IMR-90 (cell line): Measurements from ENCODE around the gene P4HA2. TPM values are rescaled to one million over a fixed set of nuclear protein-coding genes. Genes with fewer than 3 reads are reported as not detected.

Experiments
- ATAC-seq: fragments of 200-7000 bp; cut with Tn5 transposase; 2 replicates; pipeline ENCODE4 v1.9.1; 2020; ENCODE audit warnings: low read depth, mild to moderate bottlenecking, moderate library complexity
- BruUV-seq: library from RNA; stranded (reverse); fragments of 400-500 nt; replicated peaks from 2 replicates; lab custom pipeline; 2021; lab: Mats Ljungman, UMichigan
- CTCF ChIA-PET: fragments of 300-600 bp; formaldehyde crosslinking; extraction: SDS; loops from one replicate; lab custom pipeline; 2021; ENCODE audit warnings: antibody characterized with exemption; lab: Yijun Ruan, JAX
- POLR2A ChIA-PET: fragments of 300-600 bp; sonication (Branson Sonifier 250); formaldehyde crosslinking; loops from one replicate; lab custom pipeline; 2022; ENCODE audit warnings: antibody characterized with exemption; ENCODE audit not compliant: unreplicated experiment; lab: Charles Lee
- DNase-seq: peaks from one replicate; pipeline ENCODE4 v3.0.0; 2013
- H2AFZ ChIP-seq: replicated peaks from 2 replicates; pipeline ENCODE3; 2013; ENCODE audit warnings: low read length, mild to moderate bottlenecking; ENCODE audit not compliant: poor library complexity
- H2AK5ac ChIP-seq: 2 replicates; pipeline ENCODE4 v1.6.1; 2013; ENCODE audit warnings: low read depth, low read length, inconsistent platforms
- H2AK9ac ChIP-seq: replicated peaks from 2 replicates; pipeline ENCODE3; 2013; ENCODE audit warnings: mild to moderate bottlenecking, low read depth, low read length, moderate library complexity; ENCODE audit not compliant: poor library complexity
- H2BK120ac ChIP-seq: 2 replicates; pipeline ENCODE4 v1.6.1; 2013; ENCODE audit warnings: low read depth, low read length, inconsistent platforms
- H2BK15ac ChIP-seq: 3 replicates; pipeline ENCODE4 v1.6.1; 2013; ENCODE audit warnings: low read depth, low read length, inconsistent platforms
- H2BK20ac ChIP-seq: 2 replicates; pipeline ENCODE4 v1.6.1; 2013; ENCODE audit warnings: low read depth, mild to moderate bottlenecking, inconsistent platforms, low read length, moderate library complexity
- H2BK5ac ChIP-seq: 2 replicates; pipeline ENCODE4 v1.6.1; 2013; ENCODE audit warnings: mild to moderate bottlenecking, low read depth, low read length, inconsistent platforms; ENCODE audit not compliant: poor library complexity, severe bottlenecking
- H3K14ac ChIP-seq: replicated peaks from 2 replicates; pipeline ENCODE4 v1.6.1; 2013; ENCODE audit warnings: low read depth, low read length, inconsistent platforms
- H3K18ac ChIP-seq: 2 replicates; pipeline ENCODE4 v1.6.1; 2013; ENCODE audit warnings: low read depth, low read length, control low read depth
- H3K23ac ChIP-seq: 2 replicates; pipeline ENCODE4 v1.6.1; 2013; ENCODE audit warnings: low read depth, low read length, inconsistent platforms
- H3K27ac ChIP-seq: 2 replicates; pipeline ENCODE4 v1.5.1; 2013; ENCODE audit warnings: mild to moderate bottlenecking, control low read depth, low read length; ENCODE audit not compliant: insufficient read depth
- H3K27me3 ChIP-seq: 2 replicates; pipeline ENCODE4 v1.6.1; 2013; ENCODE audit warnings: low read length; ENCODE audit not compliant: control insufficient read depth, insufficient read depth
- H3K36me3 ChIP-seq: 2 replicates; pipeline ENCODE4 v1.6.1; 2013; ENCODE audit warnings: low read length, mixed read lengths; ENCODE audit not compliant: control insufficient read depth, insufficient read depth
- H3K4ac ChIP-seq: 2 replicates; pipeline ENCODE4 v1.6.1; 2013; ENCODE audit warnings: low read depth, low read length, inconsistent platforms
- H3K4me1 ChIP-seq: 2 replicates; pipeline ENCODE4 v1.6.1; 2013; ENCODE audit warnings: low read length, mixed read lengths; ENCODE audit not compliant: control insufficient read depth, insufficient read depth
- H3K4me2 ChIP-seq: 2 replicates; pipeline ENCODE4 v1.6.1; 2013; ENCODE audit warnings: low read depth, mild to moderate bottlenecking, control low read depth, low read length, moderate library complexity
- H3K4me3 ChIP-seq: 2 replicates; pipeline ENCODE4 v1.5.1; 2013; ENCODE audit warnings: low read depth, mild to moderate bottlenecking, control low read depth, low read length, moderate library complexity; ENCODE audit not compliant: insufficient read depth
- H3K56ac ChIP-seq: 2 replicates; pipeline ENCODE4 v1.6.1; 2013; ENCODE audit warnings: low read length, inconsistent platforms; ENCODE audit not compliant: insufficient read depth; ENCODE audit errors: extremely low read depth
- H3K79me1 ChIP-seq, 2 experiments: 2 replicates each; pipeline ENCODE4 v1.6.1; 2013; ENCODE audit warnings: low read length in 2 of 2, inconsistent platforms in 1 of 2, low read depth in 1 of 2
- H3K9ac ChIP-seq: 2 replicates; pipeline ENCODE4 v1.6.1; 2013; ENCODE audit warnings: low read depth, low read length, control low read depth
- H3K9me1 ChIP-seq: 2 replicates; pipeline ENCODE4 v1.6.1; 2013; ENCODE audit warnings: low read length, inconsistent platforms; ENCODE audit not compliant: insufficient read depth
- H3K9me3 ChIP-seq: 2 replicates; pipeline ENCODE4 v1.6.1; 2013; ENCODE audit warnings: low read length; ENCODE audit not compliant: control insufficient read depth, insufficient read depth
- H4K20me1 ChIP-seq: 2 replicates; pipeline ENCODE4 v1.6.1; 2013; ENCODE audit warnings: low read length, inconsistent platforms; ENCODE audit not compliant: insufficient read depth
- H4K5ac ChIP-seq: 2 replicates; pipeline ENCODE4 v1.6.1; 2013; ENCODE audit warnings: mild to moderate bottlenecking, low read depth, low read length, control low read depth
- H4K8ac ChIP-seq, 2 experiments: 2 replicates each; pipeline ENCODE4 v1.6.1; 2013; ENCODE audit warnings: low read depth in 2 of 2, low read length in 2 of 2, control low read depth in 1 of 2, inconsistent platforms in 1 of 2
- H4K91ac ChIP-seq: 2 replicates; pipeline ENCODE4 v1.6.1; 2013; ENCODE audit warnings: low read depth, low read length, inconsistent platforms; ENCODE audit not compliant: insufficient read depth
- BHLHE40 ChIP-seq: fragments of 150-350 bp; IDR thresholded peaks from 2 replicates; pipeline ENCODE4 v1.6.1; 2016; ENCODE audit warnings: mild to moderate bottlenecking, low read depth, low read length
- CEBPB ChIP-seq: IDR thresholded peaks from 2 replicates; pipeline ENCODE4 v1.6.1; 2012; ENCODE audit warnings: low read depth, low read length, improper control_type of control experiment
- ELK1 ChIP-seq: fragments of 150-350 bp; IDR thresholded peaks from 2 replicates; pipeline ENCODE4 v1.6.1; 2016; ENCODE audit warnings: low read depth, mild to moderate bottlenecking, low read length, moderate library complexity, borderline replicate concordance
- MAZ ChIP-seq: IDR thresholded peaks from 2 replicates; pipeline ENCODE4 v1.6.1; 2012; ENCODE audit warnings: low read depth, mild to moderate bottlenecking, low read length, improper control_type of control experiment, moderate library complexity, borderline replicate concordance
- MXI1 ChIP-seq: IDR thresholded peaks from 2 replicates; pipeline ENCODE4 v1.6.1; 2012; ENCODE audit warnings: low read depth, mild to moderate bottlenecking, low read length, moderate library complexity, borderline replicate concordance
- NFE2L2 ChIP-seq: fragments of 150-350 bp; IDR thresholded peaks from 2 replicates; pipeline ENCODE4 v1.6.1; 2016; ENCODE audit warnings: low read depth, mild to moderate bottlenecking, low read length
- POLR2A ChIP-seq: IDR thresholded peaks from 2 replicates; pipeline ENCODE4 v1.6.1; 2012; ENCODE audit warnings: mild to moderate bottlenecking, low read depth, low read length
- RAD21 ChIP-seq: IDR thresholded peaks from 2 replicates; pipeline ENCODE4 v1.6.1; 2012; ENCODE audit warnings: low read length, improper control_type of control experiment
- RCOR1 ChIP-seq: IDR thresholded peaks from 2 replicates; pipeline ENCODE4 v1.6.1; 2012; ENCODE audit warnings: mild to moderate bottlenecking, low read length, improper control_type of control experiment; ENCODE audit not compliant: insufficient replicate concordance
- RFX5 ChIP-seq: IDR thresholded peaks from 2 replicates; pipeline ENCODE4 v1.8.0; 2012; ENCODE audit warnings: low read depth, mild to moderate bottlenecking, low read length, moderate library complexity
- SMC3 ChIP-seq: fragments of 150-350 bp; IDR thresholded peaks from 2 replicates; pipeline ENCODE4 v1.6.1; 2016; ENCODE audit warnings: low read depth, mild to moderate bottlenecking, antibody characterized with exemption, low read length, moderate library complexity
- USF2 ChIP-seq: fragments of 150-350 bp; IDR thresholded peaks from 2 replicates; pipeline ENCODE4 v1.6.1; 2017; ENCODE audit warnings: mild to moderate bottlenecking, antibody characterized with exemption, low read length, low read depth
- WGBS, 2 experiments: methylation state at CpG; one replicate each; pipeline versions ENCODE4 v1.1.5 to v1.1.7; 2013; ENCODE audit warnings: missing lambda C conversion rate in 2 of 2; ENCODE audit not compliant: insufficient read length in 1 of 2; ENCODE audit errors: extremely low coverage in 2 of 2; 5-methylcytosine and 5-hydroxymethylcytosine counted together
- dilution Hi-C: fragments of 300-500 bp; cut with HindIII; formaldehyde crosslinking; loops from one replicate; pipeline ENCODE4 v1.14.3; 2018; ENCODE audit warnings: low sequenced_read_pairs; ENCODE audit not compliant: unreplicated experiment
- in situ Hi-C: fragments of 300-500 bp; cut with MboI; formaldehyde crosslinking; loops from 3 replicates; pipeline ENCODE4 v1.14.3; 2019; ENCODE audit warnings: low sequenced_read_pairs, inconsistent platforms, mixed read lengths
- intact Hi-C: fragments of 100-400 bp; cut with micrococcal nuclease; formaldehyde crosslinking; loops from 2 replicates; pipeline ENCODE4 v1.10.0; 2022
- polyA plus RNA-seq, 3 experiments: library from polyadenylated mRNA; depleted of rRNA; stranded (reverse); fragments of >200 nt; gene quantifications; 2 replicates each; pipeline ENCODE4 v1.2.3, GENCODE V29; 2012; ENCODE audit warnings: low replicate concordance in 1 of 3
- total RNA-seq: library from RNA; depleted of rRNA; stranded (reverse); fragments of >200 nt; gene quantifications from 2 replicates; pipeline ENCODE4 v1.2.3, GENCODE V29; 2012

P4HA2 gene
- total and polyA plus RNA-seq, 2 of the 4 experiments (the other 2 are of a cell fraction) = 186 to 225 TPM

DNA sequence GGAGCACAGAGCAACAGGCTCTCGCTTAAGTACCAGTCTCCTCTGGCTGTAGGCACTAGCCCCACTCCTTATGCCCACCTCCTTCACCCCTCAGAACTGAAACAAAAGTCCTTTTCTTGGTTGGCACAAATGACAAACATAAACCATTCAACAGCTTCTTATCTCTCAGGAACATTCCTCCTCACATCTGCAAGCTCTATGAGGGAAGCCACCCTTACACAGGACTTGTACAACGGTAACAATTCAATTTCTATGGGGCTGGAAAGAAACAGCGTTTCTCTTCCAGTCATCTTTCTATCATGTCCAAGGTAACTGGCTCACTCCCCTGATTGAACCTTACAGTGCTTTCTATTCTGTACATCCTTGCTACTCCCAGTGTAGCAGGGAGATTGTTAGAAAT, 80.0 kb downstream of the P4HA2 start:
- Histone ChIP-seq H4K8ac (no peak overlapping the region), H3K9me1 (no peaks in the 10 kb centered on the region), H3K4me1 (no peaks in the 10 kb centered on the region), H3K4me3 (no peak overlapping the region), H3K9me3 (peaks cover 4% of the 10 kb centered on the region), H3K9ac (no peak overlapping the region), H2AFZ (no peak overlapping the region), H2AK9ac (no peak overlapping the region), H2BK20ac (no peak overlapping the region), H4K91ac (no peak overlapping the region), H3K4me2 (no peak overlapping the region), H3K56ac (no peak overlapping the region), H3K36me3 (no peaks in the 10 kb centered on the region), H2BK15ac (no peak overlapping the region), H3K79me1 (no peaks in the 10 kb centered on the region), H2BK5ac (no peak overlapping the region), H2BK120ac (no peak overlapping the region), H4K5ac (no peak overlapping the region), H2AK5ac (no peak overlapping the region), H3K27ac (no peak overlapping the region), H3K14ac (no peak overlapping the region), H3K18ac (no peak overlapping the region), H4K20me1 (no peaks in the 10 kb centered on the region), H3K23ac (no peak overlapping the region), H3K4ac (no peak overlapping the region), H3K27me3 (peaks cover 7% of the 10 kb centered on the region; the same call in 1 of the 2 replicates)
- WGBS, 2 experiments = no CpG with 5 or more reads among the region's 3 CpGs
- no TSS peak for BruUV-seq
- intact Hi-C loops (no loop called here), in situ Hi-C loops (no loop called here), dilution Hi-C loops (no loop called here)
- TF ChIP-seq MXI1 = no peak
- no peak for TF ChIP-seq BHLHE40
- no peak for TF ChIP-seq POLR2A
- no peak for TF ChIP-seq USF2
- TF ChIP-seq MAZ = no peak
- no peak for TF ChIP-seq NFE2L2
- no peak for TF ChIP-seq SMC3
- TF ChIP-seq CEBPB = no peak
- no peak for TF ChIP-seq ELK1
- no peak for TF ChIP-seq RFX5
- no peak for TF ChIP-seq RAD21
- TF ChIP-seq RCOR1 = no peak
- CTCF ChIA-PET = no interaction called here
- DNase-seq (no peak), ATAC-seq (no peak)
- POLR2A ChIA-PET = no interaction called here
